Uterus (tissue), 4 donors: ENCODE measurements around the gene CDC42EP1. TPM values are rescaled to one million over a fixed set of nuclear protein-coding genes. Genes with fewer than 3 reads are reported as not detected.

Experiments used
- DNase-seq, 2 donors: peaks; one replicate each; pipeline ENCODE4 v3.0.0-alpha.2; 2019 to 2020
- H3K27ac ChIP-seq, 2 donors: fragments of 200-600 bp; sonication (generic); 1 replicate in 1 of 2; 2 replicates in 1 of 2; pipeline ENCODE4 v1.5.1; 2016 to 2018
- H3K27me3 ChIP-seq, 2 donors: fragments of 200-600 bp; sonication (generic); one replicate each; pipeline ENCODE4 v1.5.1; 2018 to 2019; ENCODE audit warnings: control low read depth in 1 of 2
- H3K36me3 ChIP-seq, 2 donors: fragments of 200-600 bp; sonication (generic); one replicate each; pipeline ENCODE4 v1.5.1; 2019; ENCODE audit warnings: control low read depth in 1 of 2
- H3K4me1 ChIP-seq, 2 donors: fragments of 200-600 bp; sonication (generic); one replicate each; pipeline ENCODE4 v1.5.1; 2018 to 2019; ENCODE audit warnings: control low read depth in 1 of 2
- H3K4me3 ChIP-seq, 2 donors: fragments of 200-600 bp; sonication (generic); 1 replicate in 1 of 2; 2 replicates in 1 of 2; pipeline ENCODE4 v1.5.1; 2018 to 2019; ENCODE audit warnings: mild to moderate bottlenecking in 1 of 2
- H3K9me3 ChIP-seq, 2 donors: fragments of 200-600 bp; sonication (generic); one replicate each; pipeline ENCODE4 v1.5.1; 2019; ENCODE audit warnings: control low read depth in 1 of 2
- CTCF ChIP-seq, 4 experiments: fragments of 200-600 bp in 2 of 4; fragments of 450-650 bp in 2 of 4; sonication (generic) in 2 of 4; IDR thresholded peaks; one replicate each; pipeline ENCODE4 v1.5.1; 2016 to 2019; ENCODE audit warnings: antibody characterized with exemption in 4 of 4, mild to moderate bottlenecking in 2 of 4, moderate library complexity in 1 of 4
- POLR2A ChIP-seq, 2 donors: fragments of 450-650 bp; IDR thresholded peaks; one replicate each; pipeline ENCODE4 v1.6.1; 2016; ENCODE audit warnings: antibody characterized with exemption in 2 of 2, mild to moderate bottlenecking in 1 of 2, moderate library complexity in 1 of 2
- intact Hi-C: fragments of 100-400 bp; cut with DNase I; formaldehyde crosslinking; loops from one replicate; pipeline ENCODE4 v1.15.1; 2023; ENCODE audit warnings: low total_unique reads
- total RNA-seq, 4 donors: library from RNA; depleted of rRNA in 3 of 4; stranded (reverse); fragments of >200 nt in 3 of 4; gene quantifications; one replicate each; pipeline versions ENCODE4 v1.1.0 to v1.2.4, GENCODE V29; 2014 to 2023
- donor health status: DM: yes; HTN: yes; CAD: no.

CDC42EP1 gene
- total RNA-seq, 4 donors from 2014 or later, result 10.6 to 101 (median 16.5) TPM

GRCh38 chr22:37568012-37568411 lies 7.7 kb downstream of the CDC42EP1 start:
- no peaks in the 10 kb centered on the region for H3K36me3 ChIP-seq
- H3K27ac ChIP-seq, result no peak overlapping the region
- H3K4me1 ChIP-seq, result peaks cover 20 to 29% of the 10 kb centered on the region in 2 donors
- DNase-seq, result no peak
- no peaks in the 10 kb centered on the region for H3K9me3 ChIP-seq
- H3K27me3 ChIP-seq, result no peaks in the 10 kb centered on the region
- H3K4me3 ChIP-seq, result no peak overlapping the region
- TF ChIP-seq CTCF (IDR thresholded peaks at IDR 0.05) (no peak), POLR2A (IDR thresholded peaks at IDR 0.05) (no peak)
- intact Hi-C loops, result no loop called here

- Histone ChIP-seq H3K9me3 (no peaks in the 10 kb centered on the region), H3K4me3 (no peak overlapping the region), H3K4me1 (peaks cover 17 to 24% of the 10 kb centered on the region in 2 donors), H3K27ac (peak overlapping the region in 1 of 2 donors; percentile 48), H3K27me3 (no peaks in the 10 kb centered on the region), H3K36me3 (no peaks in the 10 kb centered on the region)
- intact Hi-C loops, result no loop called here
- TF ChIP-seq CTCF (IDR thresholded peaks at IDR 0.05), result no peak
- TF ChIP-seq POLR2A (IDR thresholded peaks at IDR 0.05), result no peak
- no peak for DNase-seq
Observed at GRCh38 chr22:37568448-37569008, 8.2 kb downstream of the CDC42EP1 start.

GRCh38 chr22:37569009-37569920 lies 9.0 kb downstream of the CDC42EP1 start:
- H3K27ac ChIP-seq, result peak overlapping the region; percentile 22 to 48
- no peak overlapping the region for H3K4me3 ChIP-seq
- peaks cover 10 to 16% of the 10 kb centered on the region in 2 donors for H3K4me1 ChIP-seq
- no peaks in the 10 kb centered on the region for H3K9me3 ChIP-seq
- no peak for DNase-seq
- intact Hi-C loops, result no loop called here
- no peaks in the 10 kb centered on the region for H3K27me3 ChIP-seq
- H3K36me3 ChIP-seq, result no peaks in the 10 kb centered on the region
- TF ChIP-seq CTCF (IDR thresholded peaks at IDR 0.05), result no peak
- no peak for TF ChIP-seq POLR2A (IDR thresholded peaks at IDR 0.05)

- no peaks in the 10 kb centered on the region for H3K27me3 ChIP-seq
- no peaks in the 10 kb centered on the region for H3K36me3 ChIP-seq
- DNase-seq, result no peak
- H3K9me3 ChIP-seq, result no peaks in the 10 kb centered on the region
- no peak overlapping the region for H3K4me3 ChIP-seq
- intact Hi-C loops, result no loop called here
- H3K4me1 ChIP-seq, result peaks cover 8 to 13% of the 10 kb centered on the region in 2 donors
- H3K27ac ChIP-seq, result peak overlapping the region; percentile 22 to 48
- TF ChIP-seq CTCF (IDR thresholded peaks at IDR 0.05) (no peak), POLR2A (IDR thresholded peaks at IDR 0.05) (no peak)
Observed at GRCh38 chr22:37569921-37570660, 9.8 kb downstream of the CDC42EP1 start.

- H3K27ac ChIP-seq, result no peak overlapping the region
- H3K36me3 ChIP-seq, result no peaks in the 10 kb centered on the region
- H3K9me3 ChIP-seq, result no peaks in the 10 kb centered on the region
- DNase-seq, result no peak
- H3K4me3 ChIP-seq, result no peak overlapping the region
- peaks cover 8 to 13% of the 10 kb centered on the region in 2 donors for H3K4me1 ChIP-seq
- intact Hi-C loops, result no loop called here
- TF ChIP-seq POLR2A (IDR thresholded peaks at IDR 0.05), result no peak
- TF ChIP-seq CTCF (IDR thresholded peaks at IDR 0.05), result no peak
- H3K27me3 ChIP-seq, result no peaks in the 10 kb centered on the region
Observed at GRCh38 chr22:37570661-37570976, 10.3 kb downstream of the CDC42EP1 start.
